ENCODE data around the gene CCNA2.

DNA sequence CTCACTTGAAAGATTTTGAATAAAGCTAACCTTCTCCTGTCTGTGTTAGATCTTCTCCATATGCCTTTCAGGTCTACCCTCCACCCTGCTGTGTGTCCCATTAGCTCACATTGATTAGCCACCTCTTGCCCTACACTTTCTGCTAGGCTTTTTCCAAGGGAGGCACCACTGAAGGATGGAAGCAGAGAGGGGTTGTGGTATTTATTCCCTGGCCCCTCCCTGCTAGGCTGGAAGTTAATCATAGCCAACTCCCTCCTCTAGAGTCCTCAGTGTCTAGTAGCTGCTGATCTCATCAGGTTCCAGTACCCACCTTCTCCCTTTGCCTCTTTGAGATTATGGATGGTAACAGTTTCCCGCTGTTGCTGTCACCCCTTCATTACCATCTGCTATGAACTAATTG, 49.8 kb downstream of the CCNA2 start:
- TF ChIP-seq, protein P1, sequence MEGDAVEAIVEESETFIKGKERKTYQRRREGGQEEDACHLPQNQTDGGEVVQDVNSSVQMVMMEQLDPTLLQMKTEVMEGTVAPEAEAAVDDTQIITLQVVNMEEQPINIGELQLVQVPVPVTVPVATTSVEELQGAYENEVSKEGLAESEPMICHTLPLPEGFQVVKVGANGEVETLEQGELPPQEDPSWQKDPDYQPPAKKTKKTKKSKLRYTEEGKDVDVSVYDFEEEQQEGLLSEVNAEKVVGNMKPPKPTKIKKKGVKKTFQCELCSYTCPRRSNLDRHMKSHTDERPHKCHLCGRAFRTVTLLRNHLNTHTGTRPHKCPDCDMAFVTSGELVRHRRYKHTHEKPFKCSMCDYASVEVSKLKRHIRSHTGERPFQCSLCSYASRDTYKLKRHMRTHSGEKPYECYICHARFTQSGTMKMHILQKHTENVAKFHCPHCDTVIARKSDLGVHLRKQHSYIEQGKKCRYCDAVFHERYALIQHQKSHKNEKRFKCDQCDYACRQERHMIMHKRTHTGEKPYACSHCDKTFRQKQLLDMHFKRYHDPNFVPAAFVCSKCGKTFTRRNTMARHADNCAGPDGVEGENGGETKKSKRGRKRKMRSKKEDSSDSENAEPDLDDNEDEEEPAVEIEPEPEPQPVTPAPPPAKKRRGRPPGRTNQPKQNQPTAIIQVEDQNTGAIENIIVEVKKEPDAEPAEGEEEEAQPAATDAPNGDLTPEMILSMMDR (conservative IDR thresholded peaks at IDR 0.05; ENCODE audit: low read depth, low read length) = no peak
- TF ChIP-seq EZH2 (IDR thresholded peaks at IDR 0.05; ENCODE audit: borderline replicate concordance, low read depth, low read length, poor library complexity, severe bottlenecking) = no peak

Data from A673 (cell line).